Body of pancreas (tissue), 4 donors: ENCODE results near the gene SLAMF6. TPM values are rescaled to one million over a fixed set of nuclear protein-coding genes. Genes with fewer than 3 reads are reported as not detected.

Experiments
- ATAC-seq: fragments of 150-250 bp; one replicate; pipeline ENCODE4 v1.9.1; 2016
- DNase-seq, 4 donors: peaks; one replicate each; pipeline ENCODE4 v3.0.0-alpha.2; 2019
- H3K27ac ChIP-seq, 4 donors: fragments of 200-600 bp; sonication (generic); 1 replicate in 3 of 4; 2 replicates in 1 of 4; pipeline versions ENCODE4 v1.5.1 to v1.6.1; 2016 to 2019; ENCODE audit warnings: mild to moderate bottlenecking in 1 of 4, mixed read lengths in 1 of 4, moderate library complexity in 1 of 4
- H3K27me3 ChIP-seq, 2 donors: fragments of 200-600 bp; sonication (generic); one replicate each; pipeline ENCODE4 v1.6.0; 2016; ENCODE audit warnings: mild to moderate bottlenecking in 1 of 2
- H3K36me3 ChIP-seq, 2 donors: fragments of 200-600 bp; sonication (generic); replicated peaks in 1 of 2; 2 replicates each; pipeline ENCODE4 v1.5.1; 2016; ENCODE audit warnings: low read depth in 2 of 2; ENCODE audit not compliant: insufficient read depth in 1 of 2
- H3K4me1 ChIP-seq: fragments of 200-600 bp; sonication (generic); one replicate; pipeline ENCODE4 v1.6.0; 2016
- H3K4me3 ChIP-seq, 2 donors: fragments of 200-600 bp; sonication (generic); 1 replicate in 1 of 2; 2 replicates in 1 of 2; pipeline ENCODE4 v1.5.1; 2016 to 2019
- H3K9me3 ChIP-seq, 3 donors: fragments of 200-600 bp; sonication (generic); 1 replicate in 2 of 3; 2 replicates in 1 of 3; pipeline ENCODE4 v1.5.1; 2016
- CTCF ChIP-seq, 7 experiments: fragments of 450-650 bp in 4 of 7; fragments of 200-600 bp in 3 of 7; sonication (generic) in 3 of 7; IDR thresholded peaks; one replicate each; pipeline ENCODE4 v1.5.1; 2016 to 2019; ENCODE audit warnings: antibody characterized with exemption in 7 of 7
- POLR2A ChIP-seq, 3 donors: fragments of 450-650 bp; IDR thresholded peaks; one replicate each; pipeline ENCODE4 v1.6.1; 2016; ENCODE audit warnings: antibody characterized with exemption in 3 of 3, mild to moderate bottlenecking in 2 of 3
- WGBS, 2 donors: methylation state at CpG; one replicate each; pipeline ENCODE4 v1.1.5; 2017; 5-methylcytosine and 5-hydroxymethylcytosine counted together
- intact Hi-C: fragments of 100-400 bp; cut with DNase I; formaldehyde crosslinking; loops from one replicate; pipeline ENCODE4 v1.15.1; 2023
- total RNA-seq, 2 donors: library from RNA; depleted of rRNA; stranded (reverse); fragments of >200 nt; gene quantifications; one replicate each; pipeline ENCODE4 v1.1.0, GENCODE V29; 2016

Gene SLAMF6
- total RNA-seq, 2 donors from 2014 or later, result 0.52 to 0.99 TPM

- 78 to 85% methylated on average over 1 of the region's 1 CpG for WGBS, 2 donors
- H3K4me3 ChIP-seq, result no peak overlapping the region
- TF ChIP-seq CTCF (IDR thresholded peaks at IDR 0.05) (no peak), POLR2A (IDR thresholded peaks at IDR 0.05) (no peak)
- no peaks in the 10 kb centered on the region for H3K4me1 ChIP-seq
- intact Hi-C loops, result no loop called here
- ATAC-seq, result no peak
- no peaks in the 10 kb centered on the region for H3K27me3 ChIP-seq
- H3K27ac ChIP-seq, result no peak overlapping the region
- no peak for DNase-seq
- H3K36me3 ChIP-seq, result no peaks in the 10 kb centered on the region
- H3K9me3 ChIP-seq, result no peaks in the 10 kb centered on the region
Measured at GRCh38 chr1:160474392-160475242, 48.4 kb downstream of the SLAMF6 start.

GRCh38 chr1:160472112-160472511, 50.9 kb downstream of the SLAMF6 start:
- Histone ChIP-seq H3K27ac (no peak overlapping the region), H3K4me1 (no peaks in the 10 kb centered on the region), H3K36me3 (no peaks in the 10 kb centered on the region), H3K9me3 (no peaks in the 10 kb centered on the region), H3K27me3 (no peaks in the 10 kb centered on the region), H3K4me3 (no peak overlapping the region)
- intact Hi-C loops, result no loop called here
- TF ChIP-seq POLR2A (IDR thresholded peaks at IDR 0.05), result no peak
- TF ChIP-seq CTCF (IDR thresholded peaks at IDR 0.05), result no peak
- 78 to 86% methylated on average over 3 of the region's 3 CpGs for WGBS, 2 donors
- DNase-seq (no peak), ATAC-seq (no peak)

GRCh38 chr1:160471253-160471652, 51.8 kb downstream of the SLAMF6 start:
- H3K4me1 ChIP-seq, result no peaks in the 10 kb centered on the region
- 89 to 97% methylated on average over 1 of the region's 1 CpG for WGBS, 2 donors
- DNase-seq, result no peak
- H3K27ac ChIP-seq, result no peak overlapping the region
- TF ChIP-seq POLR2A (IDR thresholded peaks at IDR 0.05), result no peak
- TF ChIP-seq CTCF (IDR thresholded peaks at IDR 0.05), result no peak
- intact Hi-C loops, result no loop called here
- H3K4me3 ChIP-seq, result no peak overlapping the region
- no peak for ATAC-seq
- no peaks in the 10 kb centered on the region for H3K27me3 ChIP-seq
- H3K36me3 ChIP-seq, result no peaks in the 10 kb centered on the region
- no peaks in the 10 kb centered on the region for H3K9me3 ChIP-seq

- intact Hi-C loops, result no loop called here
- no peak overlapping the region for H3K27ac ChIP-seq
- no peaks in the 10 kb centered on the region for H3K36me3 ChIP-seq
- DNase-seq, result no peak
- ATAC-seq, result no peak
- TF ChIP-seq CTCF (IDR thresholded peaks at IDR 0.05) (no peak), POLR2A (IDR thresholded peaks at IDR 0.05) (no peak)
- H3K9me3 ChIP-seq, result no peaks in the 10 kb centered on the region
- no peaks in the 10 kb centered on the region for H3K27me3 ChIP-seq
- no peaks in the 10 kb centered on the region for H3K4me1 ChIP-seq
- no peak overlapping the region for H3K4me3 ChIP-seq
Measured at GRCh38 chr1:160467576-160467975, 55.5 kb downstream of the SLAMF6 start.

- intact Hi-C loops, result no loop called here
- H3K4me3 ChIP-seq, result no peak overlapping the region
- no peaks in the 10 kb centered on the region for H3K36me3 ChIP-seq
- ATAC-seq, result no peak
- 86 to 90% methylated on average over 2 of the region's 2 CpGs for WGBS, 2 donors
- no peak for TF ChIP-seq POLR2A (IDR thresholded peaks at IDR 0.05)
- no peak for TF ChIP-seq CTCF (IDR thresholded peaks at IDR 0.05)
- DNase-seq, result no peak
- no peaks in the 10 kb centered on the region for H3K4me1 ChIP-seq
- H3K27me3 ChIP-seq, result no peaks in the 10 kb centered on the region
- no peak overlapping the region for H3K27ac ChIP-seq
- no peaks in the 10 kb centered on the region for H3K9me3 ChIP-seq
Measured at GRCh38 chr1:160466961-160467360, 56.1 kb downstream of the SLAMF6 start.
